ENCODE results near the gene OR13H1. TPM values are rescaled to one million over a fixed set of nuclear protein-coding genes. Genes with fewer than 3 reads are reported as not detected.

The OR13H1 gene
- total RNA-seq, 1 experiment from 2014 or later: not detected

GRCh38 chrX:131558562-131558961 lies 14.7 kb downstream of the OR13H1 start:
- no peak for TF ChIP-seq CTCF (conservative IDR thresholded peaks at IDR 0.05)
- H3K79me2 ChIP-seq (ENCODE audit: insufficient read depth, low read length): 0 out of 2 replicates have a peak, but pooled peaks cover 2% of the 10 kb centered on the region
- no peaks in the 10 kb centered on the region for H3K27me3 ChIP-seq (ENCODE audit: insufficient read depth, low read length)
- H2BK15ac ChIP-seq (ENCODE audit: low read depth, low read length): no peak overlapping the region
- H3K27me3 Mint-ChIP-seq (ENCODE audit: low read depth): no peaks in the 10 kb centered on the region; the same call in 1 of the 2 replicates
- no peak overlapping the region for H3K4me2 ChIP-seq (ENCODE audit: insufficient read depth, insufficient read length, low read length)
- no peaks in the 10 kb centered on the region for H4K20me1 ChIP-seq (ENCODE audit: control insufficient read depth, insufficient read depth, insufficient read length)
- no peak overlapping the region for H4K8ac ChIP-seq (replicated peaks; ENCODE audit: insufficient read length, low read depth, low read length)
- H2BK120ac ChIP-seq (ENCODE audit: low read depth, low read length, poor library complexity, severe bottlenecking): no peak overlapping the region
- WGBS (ENCODE audit: extremely low coverage, insufficient read length, low lambda C conversion rate): no CpG with 5 or more reads among the region's 4 CpGs
- H2BK5ac ChIP-seq (ENCODE audit: insufficient read length, low read length): no peak overlapping the region
- H3K23ac ChIP-seq (ENCODE audit: insufficient read length, low read depth, low read length): no peak overlapping the region
- no peak overlapping the region for H3K18ac ChIP-seq (ENCODE audit: insufficient read length, low read depth, low read length)
- H2BK12ac ChIP-seq (ENCODE audit: insufficient read length, low read depth, low read length): no peak overlapping the region
- no peak overlapping the region for H4K91ac ChIP-seq (ENCODE audit: insufficient read length, low read depth, low read length)
- no peak overlapping the region for H2BK20ac ChIP-seq (ENCODE audit: low read depth, low read length, poor library complexity, severe bottlenecking)
- no peak overlapping the region for H2AK5ac ChIP-seq (ENCODE audit: insufficient read length, low read length)
- no peak for DNase-seq
- H3K9me3 Mint-ChIP-seq: peaks cover 9% of the 10 kb centered on the region in 2 experiments
- H3K4ac ChIP-seq (ENCODE audit: low read depth, low read length): no peak overlapping the region
- peaks cover 9 to 15% (median 11%) of the 10 kb centered on the region in 3 experiments; a peak in 6 of 7 replicates for H3K36me3 Mint-ChIP-seq (ENCODE audit: insufficient read depth in 1 of 3, low read depth in 3 of 3)
- no peak overlapping the region for H2AFZ ChIP-seq (ENCODE audit: low read length)
- H3K4me3 Mint-ChIP-seq: no peak overlapping the region
- no peaks in the 10 kb centered on the region for H3K9me3 ChIP-seq (ENCODE audit: control insufficient read depth, low read depth, low read length)
- no peaks in the 10 kb centered on the region for H3K4me1 Mint-ChIP-seq
- no peaks in the 10 kb centered on the region for H3K4me1 ChIP-seq (ENCODE audit: insufficient read depth, low read length)
- no peak overlapping the region for H3K14ac ChIP-seq (ENCODE audit: insufficient read depth, low read length)
- H4K5ac ChIP-seq (ENCODE audit: insufficient read length, low read depth, low read length): no peak overlapping the region
- no peak overlapping the region for H3K9ac ChIP-seq (ENCODE audit: extremely low read depth, insufficient read length, low read length)
- no peaks in the 10 kb centered on the region for H3K79me1 ChIP-seq (ENCODE audit: insufficient read depth, low read depth, low read length, poor library complexity, severe bottlenecking)
- no peak overlapping the region for H3K27ac ChIP-seq (ENCODE audit: insufficient read length, low read depth, low read length)
- H3K23me2 ChIP-seq (ENCODE audit: insufficient read length, low read depth, low read length, poor library complexity, severe bottlenecking): no peaks in the 10 kb centered on the region
- no peak overlapping the region for H3K56ac ChIP-seq (ENCODE audit: insufficient read length, low read depth, low read length)
- no peak overlapping the region for H3K27ac Mint-ChIP-seq
- no peak overlapping the region for H3T11ph ChIP-seq (ENCODE audit: low read length)
